Measurements from ENCODE around the gene EFNA2.

DNA sequence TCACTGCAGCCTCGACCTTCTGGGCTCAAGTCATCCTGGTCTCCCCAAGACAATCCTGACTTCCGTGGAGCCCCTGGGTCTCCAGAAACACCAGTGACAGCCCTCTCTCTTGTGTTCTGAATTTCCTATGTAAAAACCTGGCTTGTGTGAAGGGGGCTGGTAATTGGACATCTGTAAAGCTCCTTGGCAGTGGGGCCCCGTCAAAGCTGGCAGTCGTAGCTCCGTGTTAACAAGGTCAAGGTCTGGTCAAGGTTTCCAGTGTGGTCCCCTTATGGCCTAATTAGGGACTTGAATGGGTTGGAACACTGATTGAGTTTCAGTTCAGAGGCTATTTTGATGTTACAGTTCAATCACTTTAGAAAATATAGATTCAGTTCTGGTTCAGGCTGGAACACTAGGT lies 65.2 kb downstream of the EFNA2 start:
- TF ChIP-seq POLR2A (IDR thresholded peaks at IDR 0.05; ENCODE audit: low read depth, low read length), result no peak
- no peak for TF ChIP-seq POLR2AphosphoS5 (IDR thresholded peaks at IDR 0.05; ENCODE audit: low read depth, low read length)
- no peak for TF ChIP-seq TAF1 (IDR thresholded peaks at IDR 0.05; ENCODE audit: borderline replicate concordance, low read depth, low read length)

All from GM12892 (cell line).